ENCODE results near the gene PMPCA.

PMPCA gene

GRCh38 chr9:136379891-136380290 is 30.6 kb upstream of the PMPCA start:
- H3K27ac ChIP-seq = no peak overlapping the region
- TF ChIP-seq CTCF (conservative IDR thresholded peaks at IDR 0.05) = no peak

GRCh38 chr9:136380381-136380780 is 30.1 kb upstream of the PMPCA start:
- H3K27ac ChIP-seq = no peak overlapping the region
- no peak for TF ChIP-seq CTCF (conservative IDR thresholded peaks at IDR 0.05)

- TF ChIP-seq CTCF (conservative IDR thresholded peaks at IDR 0.05) = no peak
- no peak overlapping the region for H3K27ac ChIP-seq
Observed at GRCh38 chr9:136381311-136381710, 29.1 kb upstream of the PMPCA start.

GRCh38 chr9:136381966-136382513 is 28.4 kb upstream of the PMPCA start:
- no peak for TF ChIP-seq CTCF (conservative IDR thresholded peaks at IDR 0.05)
- no peak overlapping the region for H3K27ac ChIP-seq

GRCh38 chr9:136383436-136383835 is 27.0 kb upstream of the PMPCA start:
- no peak for TF ChIP-seq CTCF (conservative IDR thresholded peaks at IDR 0.05)
- no peak overlapping the region for H3K27ac ChIP-seq

GRCh38 chr9:136385015-136385414 is 25.4 kb upstream of the PMPCA start:
- no peak overlapping the region for H3K27ac ChIP-seq
- no peak for TF ChIP-seq CTCF (conservative IDR thresholded peaks at IDR 0.05)

- TF ChIP-seq CTCF (conservative IDR thresholded peaks at IDR 0.05) = no peak
- H3K27ac ChIP-seq = no peak overlapping the region
Observed at GRCh38 chr9:136386018-136386417, 24.4 kb upstream of the PMPCA start.

All from VCaP (cell line).